Measurements from ENCODE around the gene SDSL. TPM values are rescaled to one million over a fixed set of nuclear protein-coding genes. Genes with fewer than 3 reads are reported as not detected.

Gene SDSL
- total RNA-seq, 1 donor from 2014 or later, result 0.61 TPM

GRCh38 chr12:113402586-113403260, 19.5 kb upstream of the SDSL start:
- DNase-seq, result no peak
- no peaks in the 10 kb centered on the region for H3K9me3 Mint-ChIP-seq
- H3K4me1 Mint-ChIP-seq, result no peaks in the 10 kb centered on the region
- H3K4me3 Mint-ChIP-seq, result no peak overlapping the region
- no peak overlapping the region for H3K27ac Mint-ChIP-seq
- H3K27me3 Mint-ChIP-seq, result peaks cover 15% of the 10 kb centered on the region
- H3K36me3 Mint-ChIP-seq (ENCODE audit: low read depth), result no peaks in the 10 kb centered on the region
- intact Hi-C loops (cut with micrococcal nuclease), result no loop called here

- H3K27ac Mint-ChIP-seq, result no peak within 1 kb of the TSS
- no peaks in the 10 kb centered on the region for H3K4me1 Mint-ChIP-seq
- H3K4me3 Mint-ChIP-seq, result no peak within 1 kb of the TSS
- H3K27me3 Mint-ChIP-seq, result peaks cover 15% of the 10 kb centered on the region
- intact Hi-C loops (cut with micrococcal nuclease), result no loop called here
- H3K9me3 Mint-ChIP-seq, result no peaks in the 10 kb centered on the region
- DNase-seq, result no peak
- no peaks in the 10 kb centered on the region for H3K36me3 Mint-ChIP-seq (ENCODE audit: low read depth)
Measured at GRCh38 chr12:113403435-113404415, 18.5 kb upstream of the SDSL start, which contains the start of gene SDS. SDS (minus strand) TSS chr12:113403887; CDS start chr12:113399708, 4,179 bp downstream.

GRCh38 chr12:113405694-113406093, 16.5 kb upstream of the SDSL start:
- H3K4me3 Mint-ChIP-seq, result no peak overlapping the region
- intact Hi-C loops (cut with micrococcal nuclease), result no loop called here
- peaks cover 15% of the 10 kb centered on the region for H3K27me3 Mint-ChIP-seq
- no peaks in the 10 kb centered on the region for H3K9me3 Mint-ChIP-seq
- no peaks in the 10 kb centered on the region for H3K36me3 Mint-ChIP-seq (ENCODE audit: low read depth)
- no peaks in the 10 kb centered on the region for H3K4me1 Mint-ChIP-seq
- DNase-seq, result no peak
- no peak overlapping the region for H3K27ac Mint-ChIP-seq

- Mint-ChIP-seq H3K36me3 (ENCODE audit: low read depth) (no peaks in the 10 kb centered on the region), H3K27ac (no peak overlapping the region), H3K4me1 (no peaks in the 10 kb centered on the region), H3K27me3 (peaks cover 18% of the 10 kb centered on the region), H3K4me3 (no peak overlapping the region), H3K9me3 (no peaks in the 10 kb centered on the region)
- intact Hi-C loops (cut with micrococcal nuclease), result no loop called here
- no peak for DNase-seq
Measured at GRCh38 chr12:113407931-113408600, 14.1 kb upstream of the SDSL start.

- H3K36me3 Mint-ChIP-seq (ENCODE audit: low read depth), result no peaks in the 10 kb centered on the region
- no peak overlapping the region for H3K4me3 Mint-ChIP-seq
- H3K4me1 Mint-ChIP-seq, result no peaks in the 10 kb centered on the region
- intact Hi-C loops (cut with micrococcal nuclease), result no loop called here
- no peak overlapping the region for H3K27ac Mint-ChIP-seq
- peaks cover 18% of the 10 kb centered on the region for H3K27me3 Mint-ChIP-seq
- no peak for DNase-seq
- H3K9me3 Mint-ChIP-seq, result no peaks in the 10 kb centered on the region
Measured at GRCh38 chr12:113408756-113409298, 13.4 kb upstream of the SDSL start.

- Mint-ChIP-seq H3K4me3 (no peak overlapping the region), H3K36me3 (ENCODE audit: low read depth) (no peaks in the 10 kb centered on the region), H3K27ac (no peak overlapping the region), H3K27me3 (peaks cover 10% of the 10 kb centered on the region), H3K4me1 (no peaks in the 10 kb centered on the region), H3K9me3 (no peaks in the 10 kb centered on the region)
- intact Hi-C loops (cut with micrococcal nuclease), result no loop called here
- DNase-seq, result no peak
Measured at GRCh38 chr12:113409462-113410124, 12.6 kb upstream of the SDSL start.

GRCh38 chr12:113413488-113413939, 8.7 kb upstream of the SDSL start:
- no peaks in the 10 kb centered on the region for H3K9me3 Mint-ChIP-seq
- no peak for DNase-seq
- H3K27ac Mint-ChIP-seq, result no peak overlapping the region
- no peaks in the 10 kb centered on the region for H3K4me1 Mint-ChIP-seq
- intact Hi-C loops (cut with micrococcal nuclease), result no loop called here
- peaks cover 7% of the 10 kb centered on the region for H3K27me3 Mint-ChIP-seq
- no peak overlapping the region for H3K4me3 Mint-ChIP-seq
- H3K36me3 Mint-ChIP-seq (ENCODE audit: low read depth), result no peaks in the 10 kb centered on the region

GRCh38 chr12:113414519-113415038, 7.6 kb upstream of the SDSL start:
- DNase-seq, result no peak
- intact Hi-C loops (cut with micrococcal nuclease), result no loop called here
- Mint-ChIP-seq H3K4me3 (no peak overlapping the region), H3K36me3 (ENCODE audit: low read depth) (no peaks in the 10 kb centered on the region), H3K27me3 (peaks cover 7% of the 10 kb centered on the region), H3K4me1 (no peaks in the 10 kb centered on the region), H3K9me3 (no peaks in the 10 kb centered on the region), H3K27ac (no peak overlapping the region)

- intact Hi-C loops (cut with micrococcal nuclease), result no loop called here
- H3K36me3 Mint-ChIP-seq (ENCODE audit: low read depth), result no peaks in the 10 kb centered on the region
- H3K4me3 Mint-ChIP-seq, result no peak overlapping the region
- no peak for DNase-seq
- H3K27me3 Mint-ChIP-seq, result peaks cover 7% of the 10 kb centered on the region
- H3K27ac Mint-ChIP-seq, result no peak overlapping the region
- no peaks in the 10 kb centered on the region for H3K4me1 Mint-ChIP-seq
- H3K9me3 Mint-ChIP-seq, result no peaks in the 10 kb centered on the region
Measured at GRCh38 chr12:113416091-113416754, 6.0 kb upstream of the SDSL start.

- H3K9me3 Mint-ChIP-seq, result no peaks in the 10 kb centered on the region
- peaks cover 4% of the 10 kb centered on the region for H3K27me3 Mint-ChIP-seq
- intact Hi-C loops (cut with micrococcal nuclease), result no loop called here
- H3K36me3 Mint-ChIP-seq (ENCODE audit: low read depth), result no peaks in the 10 kb centered on the region
- no peak for DNase-seq
- peaks cover 10% of the 10 kb centered on the region for H3K4me1 Mint-ChIP-seq
- H3K4me3 Mint-ChIP-seq, result no peak overlapping the region
- no peak overlapping the region for H3K27ac Mint-ChIP-seq
Measured at GRCh38 chr12:113418213-113418879, 3.8 kb upstream of the SDSL start.

- intact Hi-C loops (cut with micrococcal nuclease), result no loop called here
- H3K4me1 Mint-ChIP-seq, result peaks cover 10% of the 10 kb centered on the region
- no peaks in the 10 kb centered on the region for H3K36me3 Mint-ChIP-seq (ENCODE audit: low read depth)
- DNase-seq, result no peak
- H3K4me3 Mint-ChIP-seq, result no peak overlapping the region
- H3K27ac Mint-ChIP-seq, result no peak overlapping the region
- H3K9me3 Mint-ChIP-seq, result no peaks in the 10 kb centered on the region
- H3K27me3 Mint-ChIP-seq, result peaks cover 2% of the 10 kb centered on the region
Measured at GRCh38 chr12:113420996-113421595, 1.1 kb upstream of the SDSL start.
